ENCODE results near the gene AMOT. TPM values are rescaled to one million over a fixed set of nuclear protein-coding genes. Genes with fewer than 3 reads are reported as not detected.
"Not testable (repeated sequence)": the region's sequence is repeated elsewhere in the genome, so short reads cannot be mapped to it uniquely, and the experiment has no call there.

The AMOT gene, protein sequence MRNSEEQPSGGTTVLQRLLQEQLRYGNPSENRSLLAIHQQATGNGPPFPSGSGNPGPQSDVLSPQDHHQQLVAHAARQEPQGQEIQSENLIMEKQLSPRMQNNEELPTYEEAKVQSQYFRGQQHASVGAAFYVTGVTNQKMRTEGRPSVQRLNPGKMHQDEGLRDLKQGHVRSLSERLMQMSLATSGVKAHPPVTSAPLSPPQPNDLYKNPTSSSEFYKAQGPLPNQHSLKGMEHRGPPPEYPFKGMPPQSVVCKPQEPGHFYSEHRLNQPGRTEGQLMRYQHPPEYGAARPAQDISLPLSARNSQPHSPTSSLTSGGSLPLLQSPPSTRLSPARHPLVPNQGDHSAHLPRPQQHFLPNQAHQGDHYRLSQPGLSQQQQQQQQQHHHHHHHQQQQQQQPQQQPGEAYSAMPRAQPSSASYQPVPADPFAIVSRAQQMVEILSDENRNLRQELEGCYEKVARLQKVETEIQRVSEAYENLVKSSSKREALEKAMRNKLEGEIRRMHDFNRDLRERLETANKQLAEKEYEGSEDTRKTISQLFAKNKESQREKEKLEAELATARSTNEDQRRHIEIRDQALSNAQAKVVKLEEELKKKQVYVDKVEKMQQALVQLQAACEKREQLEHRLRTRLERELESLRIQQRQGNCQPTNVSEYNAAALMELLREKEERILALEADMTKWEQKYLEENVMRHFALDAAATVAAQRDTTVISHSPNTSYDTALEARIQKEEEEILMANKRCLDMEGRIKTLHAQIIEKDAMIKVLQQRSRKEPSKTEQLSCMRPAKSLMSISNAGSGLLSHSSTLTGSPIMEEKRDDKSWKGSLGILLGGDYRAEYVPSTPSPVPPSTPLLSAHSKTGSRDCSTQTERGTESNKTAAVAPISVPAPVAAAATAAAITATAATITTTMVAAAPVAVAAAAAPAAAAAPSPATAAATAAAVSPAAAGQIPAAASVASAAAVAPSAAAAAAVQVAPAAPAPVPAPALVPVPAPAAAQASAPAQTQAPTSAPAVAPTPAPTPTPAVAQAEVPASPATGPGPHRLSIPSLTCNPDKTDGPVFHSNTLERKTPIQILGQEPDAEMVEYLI
- 1 to 10 TPM; 1.4 to 5.2 (median 1.8) TPM for polyA plus RNA-seq

DNA sequence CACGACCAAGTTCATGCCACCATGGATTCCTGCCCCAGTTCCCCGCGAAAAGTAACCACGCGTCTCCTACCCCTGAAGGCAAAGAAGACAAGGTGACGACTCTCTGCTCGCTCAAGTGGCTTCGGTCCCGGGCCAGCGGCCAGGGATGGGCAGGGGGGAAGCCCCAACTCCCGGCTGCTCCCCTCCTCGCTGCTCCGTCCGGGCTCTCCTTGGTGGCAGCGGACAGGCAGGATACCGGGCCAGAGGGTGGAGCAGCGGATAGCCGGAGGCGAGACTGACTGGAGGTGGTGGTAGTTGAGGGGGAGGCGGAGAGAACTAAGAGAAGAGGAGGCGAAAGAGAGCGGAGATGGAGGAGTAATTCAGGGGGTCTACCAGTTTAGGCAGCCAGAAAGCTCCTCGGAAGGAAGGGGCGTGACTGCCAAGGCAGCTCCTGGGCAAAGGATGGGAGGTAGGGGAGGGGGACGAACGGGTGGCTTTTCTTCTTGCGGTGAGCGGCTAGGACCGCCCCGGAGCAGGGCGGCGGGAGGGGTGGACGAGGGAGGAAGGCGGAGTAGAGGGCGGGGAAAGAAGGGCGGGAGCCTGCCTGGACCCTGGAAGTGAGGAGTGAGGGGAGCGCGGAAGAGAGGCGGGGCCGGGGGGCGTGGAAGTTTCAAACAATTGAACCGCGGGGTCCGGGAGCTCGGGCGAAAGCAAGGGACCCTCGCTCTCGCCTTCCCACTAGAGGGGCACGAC lies at the start of gene AMOT:
Gene AMOT (minus strand): TSS at position 450 of the 732 bp plus-strand sequence. CDS start 17,705 bp downstream, outside the sequence.
- H3K27ac ChIP-seq (ENCODE audit: low read depth, low read length) = no peak within 1 kb of the TSS

DNA sequence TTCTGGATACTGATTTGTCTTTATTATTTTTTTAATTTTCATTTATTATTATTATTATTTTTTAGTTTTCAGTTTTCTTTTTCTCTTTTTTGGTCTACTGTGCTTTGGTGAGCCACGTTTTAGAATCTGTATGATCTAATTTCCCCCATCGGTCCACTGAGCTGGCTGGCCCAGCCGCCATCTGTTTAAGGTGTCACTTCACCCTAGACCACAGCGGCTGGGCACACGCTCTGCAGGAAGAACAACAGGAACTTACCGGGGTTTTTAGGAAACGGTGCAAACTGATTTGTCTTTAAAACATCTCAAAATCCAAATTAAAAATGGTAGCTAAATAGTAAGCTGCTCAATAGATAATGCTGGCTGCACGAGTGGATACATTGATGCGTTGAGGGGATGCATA lies 48.8 kb upstream of the AMOT start:
- no peak overlapping the region for H3K27ac ChIP-seq (ENCODE audit: low read depth, low read length)
- WGBS, 3 donors = 22 to 66% (median 42%) methylated on average over 9 of the region's 9 CpGs

More for the DNA sequence above, at the start of gene AMOT:
- 0 to 18% (median 1%) methylated on average over 25 to 45 of the region's 49 CpGs for WGBS, 3 donors

GRCh38 chrX:112888916-112889315 lies 48.3 kb upstream of the AMOT start:
- 20 to 60% (median 52%) methylated on average over 2 of the region's 2 CpGs for WGBS, 3 donors
- no peak overlapping the region for H3K27ac ChIP-seq (ENCODE audit: low read depth, low read length)

DNA sequence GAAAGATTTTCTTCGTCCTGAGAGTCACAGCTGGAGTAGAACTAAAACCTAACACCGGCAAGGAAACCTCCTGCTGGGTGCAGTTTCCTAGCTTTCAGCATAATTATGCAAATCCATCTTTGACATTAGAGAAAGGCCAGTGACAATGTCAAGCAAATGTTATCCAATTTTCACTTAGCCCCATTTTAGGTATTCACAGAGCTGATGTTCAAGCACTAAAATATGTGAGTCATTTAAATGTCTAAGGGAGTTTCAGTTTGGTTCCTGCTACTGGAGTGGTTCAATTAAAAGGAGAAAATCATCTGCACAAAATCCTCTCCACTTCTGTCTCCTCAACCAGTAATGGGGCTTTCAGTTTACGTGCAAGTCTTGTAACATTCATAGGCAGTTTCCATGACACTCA lies 37.1 kb upstream of the AMOT start:
- H3K27ac ChIP-seq (ENCODE audit: low read depth, low read length) = no peak overlapping the region
- WGBS, 3 donors = 57 to 86% (median 84%) methylated on average over 3 of the region's 3 CpGs

- 19 to 38% (median 22%) methylated on average over 1 of the region's 1 CpG for WGBS, 3 donors
- H3K27ac ChIP-seq (ENCODE audit: low read depth, low read length) = no peak overlapping the region
These were observed 34.0 kb upstream of the AMOT start for GRCh38 chrX:112874614-112875013.

- WGBS, 3 donors = 30 to 54% (median 53%) methylated on average over 1 of the region's 1 CpG
- H3K27ac ChIP-seq (ENCODE audit: low read depth, low read length) = no peak overlapping the region
These were observed 33.5 kb upstream of the AMOT start for GRCh38 chrX:112874175-112874574.

DNA sequence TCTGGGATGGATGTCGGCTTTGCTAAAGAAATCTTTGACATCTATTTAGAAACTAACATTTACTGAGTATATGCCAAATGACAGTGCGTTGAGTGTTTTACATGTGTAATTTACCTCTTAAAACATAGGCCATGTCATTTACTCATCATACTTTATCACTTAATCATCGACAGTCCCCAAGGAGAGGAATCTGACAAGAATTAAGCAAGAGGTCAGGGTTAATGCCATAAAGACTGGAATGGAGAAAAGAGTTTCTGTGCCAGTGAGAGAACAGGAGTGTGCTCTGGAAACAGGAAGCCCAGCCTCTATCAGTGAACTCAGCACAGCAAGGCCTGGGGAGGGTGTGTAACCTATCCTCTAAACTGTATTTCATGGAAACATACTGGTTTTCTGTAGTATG lies 28.0 kb upstream of the AMOT start:
- H3K27ac ChIP-seq (ENCODE audit: low read depth, low read length) = no peak overlapping the region
- 80 to 89% (median 88%) methylated on average over 3 of the region's 3 CpGs for WGBS, 3 donors

GRCh38 chrX:112867570-112867969 lies 26.9 kb upstream of the AMOT start:
- WGBS, 3 donors = 55 to 97% (median 91%) methylated on average over 2 of the region's 2 CpGs
- no peak overlapping the region for H3K27ac ChIP-seq (ENCODE audit: low read depth, low read length)

DNA sequence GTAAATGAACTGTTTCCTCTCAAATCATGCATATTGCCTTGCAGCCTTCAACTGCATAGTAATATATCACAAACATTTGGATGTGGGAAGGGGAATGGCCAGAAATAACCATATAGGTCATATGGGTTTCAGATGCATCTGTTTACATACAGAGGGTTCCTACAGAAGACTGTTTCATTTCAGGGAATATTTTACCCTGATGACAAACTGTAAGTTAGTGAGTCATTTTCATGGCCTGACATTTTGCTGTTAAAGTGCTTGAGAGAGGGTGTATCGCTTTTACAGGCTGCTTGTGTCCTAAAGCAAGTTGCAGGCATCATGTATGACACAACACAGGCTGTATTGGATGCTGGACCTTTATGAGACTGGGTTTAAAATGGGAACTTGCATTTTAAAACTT lies 25.5 kb upstream of the AMOT start:
- 59 to 96% (median 92%) methylated on average over 1 of the region's 1 CpG for WGBS, 3 donors
- no peak overlapping the region for H3K27ac ChIP-seq (ENCODE audit: low read depth, low read length)

DNA sequence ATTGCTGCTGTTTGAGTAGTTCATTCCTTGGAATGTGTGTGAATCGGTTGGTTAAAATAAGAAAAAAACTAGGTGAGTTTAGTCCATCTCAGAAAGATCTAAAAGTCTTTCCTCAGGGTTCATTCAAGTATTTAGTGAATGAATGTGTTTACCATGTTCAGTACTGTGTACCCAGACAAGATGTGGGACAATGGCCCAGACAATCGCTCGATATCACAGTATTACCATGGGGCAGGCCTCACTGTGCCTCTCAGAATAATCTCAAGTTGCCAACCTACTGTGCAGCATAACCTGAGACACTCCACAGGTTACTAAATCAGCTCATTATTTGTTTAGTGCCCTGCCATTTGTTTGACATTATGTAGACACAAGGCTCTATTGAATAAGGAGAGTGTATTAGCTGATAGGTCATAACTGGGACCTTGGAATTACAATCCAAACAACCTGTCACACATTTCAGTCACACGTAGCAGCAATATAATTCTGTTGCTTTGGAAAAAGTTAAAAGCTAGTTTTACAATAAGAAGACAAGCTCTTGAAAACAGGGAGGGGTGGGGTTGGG lies 24.9 kb upstream of the AMOT start:
- H3K27ac ChIP-seq (ENCODE audit: low read depth, low read length) = no peak overlapping the region
- 51 to 89% (median 82%) methylated on average over 4 of the region's 4 CpGs for WGBS, 3 donors

- WGBS, 3 donors = 69 to 94% (median 90%) methylated on average over 2 of the region's 2 CpGs
These were observed 23.2 kb upstream of the AMOT start for GRCh38 chrX:112863850-112864249.

GRCh38 chrX:112857478-112857878 lies 16.8 kb upstream of the AMOT start:
- H3K27ac ChIP-seq (ENCODE audit: low read depth, low read length) = no peak overlapping the region
- 82 to 92% (median 87%) methylated on average over 4 to 5 of the region's 5 CpGs for WGBS, 3 donors

More at GRCh38 chrX:112863850-112864249, 23.2 kb upstream of the AMOT start:
- H3K27ac ChIP-seq (ENCODE audit: low read depth, low read length) = no peak overlapping the region

DNA sequence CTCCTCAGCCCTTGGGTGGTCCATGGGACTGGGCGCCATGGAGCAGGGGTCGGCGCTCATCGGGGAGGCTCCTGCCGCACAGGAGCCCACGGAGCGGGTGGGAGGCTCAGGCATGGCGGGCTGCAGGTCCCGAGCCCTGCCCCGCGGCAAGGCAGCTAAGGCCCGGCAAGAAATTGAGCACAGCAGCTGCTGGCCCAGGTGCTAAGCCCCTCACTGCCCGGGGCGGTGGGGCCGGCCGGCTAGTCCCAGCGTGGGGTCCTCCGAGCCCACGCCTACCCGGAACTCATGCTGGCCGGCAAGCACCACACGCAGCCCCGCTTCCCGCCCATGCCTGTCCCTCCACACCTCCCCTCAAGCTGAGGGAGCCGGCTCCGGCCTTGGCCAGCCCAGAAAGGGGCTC lies 14.3 kb upstream of the AMOT start:
- 94 to 98% (median 97%) methylated on average over 22 to 26 of the region's 26 CpGs for WGBS, 3 donors
- H3K27ac ChIP-seq (ENCODE audit: low read depth, low read length) = not testable (repeated sequence)

- 64 to 71% (median 67%) methylated on average over 3 of the region's 3 CpGs for WGBS, 3 donors
These were observed 12.2 kb upstream of the AMOT start for GRCh38 chrX:112852851-112853250.

GRCh38 chrX:112851806-112852205 lies 11.2 kb upstream of the AMOT start:
- WGBS, 3 donors = 10 to 58% (median 21%) methylated on average over 4 of the region's 4 CpGs
- no peak overlapping the region for H3K27ac ChIP-seq (ENCODE audit: low read depth, low read length)

More at GRCh38 chrX:112852851-112853250, 12.2 kb upstream of the AMOT start:
- no peak overlapping the region for H3K27ac ChIP-seq (ENCODE audit: low read depth, low read length)

- H3K27ac ChIP-seq (ENCODE audit: low read depth, low read length) = no peak overlapping the region
- 56 to 64% (median 61%) methylated on average over 2 of the region's 2 CpGs for WGBS, 3 donors
These were observed 10.6 kb upstream of the AMOT start for GRCh38 chrX:112851161-112851779.

DNA sequence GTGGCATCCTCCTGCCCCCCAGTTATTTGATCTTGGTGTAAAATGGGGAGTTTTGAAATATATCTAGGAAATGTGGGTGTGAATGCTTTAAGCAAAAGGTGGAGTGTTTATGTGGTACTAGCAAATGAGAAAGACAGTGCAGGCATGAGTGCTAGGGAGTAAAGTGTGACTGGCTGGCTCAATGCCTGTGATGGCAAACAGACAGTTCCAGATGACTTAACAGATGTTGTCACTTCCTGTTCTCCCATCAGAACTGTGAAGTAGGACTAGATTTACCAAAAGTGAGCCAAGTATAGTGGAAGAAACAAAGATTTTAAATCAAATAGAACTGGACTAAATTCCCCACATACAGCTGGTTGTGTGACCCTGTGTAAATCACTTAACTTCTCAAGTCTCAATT lies 8.4 kb upstream of the AMOT start:
- H3K27ac ChIP-seq (ENCODE audit: low read depth, low read length) = no peak overlapping the region

DNA sequence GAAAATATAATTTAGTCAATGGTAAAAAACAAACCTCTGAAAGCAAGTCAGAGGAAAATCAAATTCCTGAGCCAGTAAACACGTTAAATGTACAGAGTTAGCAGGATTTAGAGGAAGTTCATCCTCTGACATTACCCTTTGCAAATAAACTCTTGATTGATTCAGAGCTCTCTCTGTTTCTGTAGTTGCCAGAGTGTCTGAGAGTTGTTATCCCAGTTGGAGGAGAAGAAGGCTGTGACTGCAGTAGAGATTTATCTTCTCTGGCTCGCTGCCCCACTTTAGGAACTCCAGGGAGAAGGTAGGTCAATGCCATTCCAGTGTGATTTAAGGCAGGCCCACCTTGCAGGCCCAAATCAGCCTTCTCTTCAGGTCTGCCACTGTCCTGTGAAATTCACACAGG lies 6.2 kb upstream of the AMOT start:
- WGBS, 3 donors = 39 to 79% (median 60%) methylated on average over 2 of the region's 2 CpGs
- H3K27ac ChIP-seq (ENCODE audit: low read depth, low read length) = no peak overlapping the region

Data from adipose tissue (tissue), 3 donors.